ENCODE measurements around the gene RPGRIP1L. TPM values are rescaled to one million over a fixed set of nuclear protein-coding genes. Genes with fewer than 3 reads are reported as not detected.

Gene RPGRIP1L
- total RNA-seq, 1 donor, result 19.5 TPM

GRCh38 chr16:53631236-53632025, 72.2 kb downstream of the RPGRIP1L start:
- no peak overlapping the region for H3K4me3 ChIP-seq (ENCODE audit: low read depth, low read length)
- TF ChIP-seq CTCF (IDR thresholded peaks at IDR 0.05; ENCODE audit: insufficient read depth, low read length), result no peak
- no peak for DNase-seq (ENCODE audit: low read depth)

- no peak for TF ChIP-seq CTCF (IDR thresholded peaks at IDR 0.05; ENCODE audit: insufficient read depth, low read length)
- no peak for DNase-seq (ENCODE audit: low read depth)
- no peak overlapping the region for H3K4me3 ChIP-seq (ENCODE audit: low read depth, low read length)
Observed at GRCh38 chr16:53629607-53630312, 73.9 kb downstream of the RPGRIP1L start.

- DNase-seq (ENCODE audit: low read depth), result no peak
- no peak for TF ChIP-seq CTCF (IDR thresholded peaks at IDR 0.05; ENCODE audit: insufficient read depth, low read length)
- no peak overlapping the region for H3K4me3 ChIP-seq (ENCODE audit: low read depth, low read length)
Observed at GRCh38 chr16:53629151-53629550, 74.5 kb downstream of the RPGRIP1L start.

- no peak for DNase-seq (ENCODE audit: low read depth)
- TF ChIP-seq CTCF (IDR thresholded peaks at IDR 0.05; ENCODE audit: insufficient read depth, low read length), result no peak
- H3K4me3 ChIP-seq (ENCODE audit: low read depth, low read length), result no peak overlapping the region
Observed at GRCh38 chr16:53626811-53627210, 76.8 kb downstream of the RPGRIP1L start.

GRCh38 chr16:53626161-53626560, 77.5 kb downstream of the RPGRIP1L start:
- no peak for TF ChIP-seq CTCF (IDR thresholded peaks at IDR 0.05; ENCODE audit: insufficient read depth, low read length)
- no peak for DNase-seq (ENCODE audit: low read depth)
- no peak overlapping the region for H3K4me3 ChIP-seq (ENCODE audit: low read depth, low read length)

GRCh38 chr16:53625221-53625620, 78.4 kb downstream of the RPGRIP1L start:
- TF ChIP-seq CTCF (IDR thresholded peaks at IDR 0.05; ENCODE audit: insufficient read depth, low read length), result no peak
- no peak for DNase-seq (ENCODE audit: low read depth)
- H3K4me3 ChIP-seq (ENCODE audit: low read depth, low read length), result no peak overlapping the region
